Measurements from ENCODE around the gene OR1J2. TPM values are rescaled to one million over a fixed set of nuclear protein-coding genes. Genes with fewer than 3 reads are reported as not detected.

The OR1J2 gene
- total RNA-seq, 1 experiment from 2014 or later, result not detected

GRCh38 chr9:122477346-122477745 lies 33.3 kb upstream of the OR1J2 start:
- Mint-ChIP-seq H3K4me3 (ENCODE audit: unreplicated experiment) (no peak overlapping the region), H3K27ac (ENCODE audit: low read depth, unreplicated experiment) (no peak overlapping the region), H3K4me1 (ENCODE audit: insufficient read depth, unreplicated experiment) (no peaks in the 10 kb centered on the region), H3K36me3 (ENCODE audit: insufficient read depth, unreplicated experiment) (peaks cover 4% of the 10 kb centered on the region), H3K27me3 (ENCODE audit: insufficient read depth, unreplicated experiment) (peaks cover 89% of the 10 kb centered on the region), H3K9me3 (ENCODE audit: unreplicated experiment) (no peaks in the 10 kb centered on the region)
- CTCF ChIA-PET, result interaction anchor here (0.7 to 1.4 kb wide), 3 partner anchors 21 to 784 kb away, joined by 3 to 9 read pairs (median 3); no protein-coding TSS in a partner anchor
- no TSS peak for BruUV-seq (replicated peaks)
- intact Hi-C loops (cut with micrococcal nuclease), result no loop called here
- DNase-seq (ENCODE audit: unreplicated experiment), result no peak
- POLR2A ChIA-PET, result no interaction called here
- TF ChIP-seq, protein P1, sequence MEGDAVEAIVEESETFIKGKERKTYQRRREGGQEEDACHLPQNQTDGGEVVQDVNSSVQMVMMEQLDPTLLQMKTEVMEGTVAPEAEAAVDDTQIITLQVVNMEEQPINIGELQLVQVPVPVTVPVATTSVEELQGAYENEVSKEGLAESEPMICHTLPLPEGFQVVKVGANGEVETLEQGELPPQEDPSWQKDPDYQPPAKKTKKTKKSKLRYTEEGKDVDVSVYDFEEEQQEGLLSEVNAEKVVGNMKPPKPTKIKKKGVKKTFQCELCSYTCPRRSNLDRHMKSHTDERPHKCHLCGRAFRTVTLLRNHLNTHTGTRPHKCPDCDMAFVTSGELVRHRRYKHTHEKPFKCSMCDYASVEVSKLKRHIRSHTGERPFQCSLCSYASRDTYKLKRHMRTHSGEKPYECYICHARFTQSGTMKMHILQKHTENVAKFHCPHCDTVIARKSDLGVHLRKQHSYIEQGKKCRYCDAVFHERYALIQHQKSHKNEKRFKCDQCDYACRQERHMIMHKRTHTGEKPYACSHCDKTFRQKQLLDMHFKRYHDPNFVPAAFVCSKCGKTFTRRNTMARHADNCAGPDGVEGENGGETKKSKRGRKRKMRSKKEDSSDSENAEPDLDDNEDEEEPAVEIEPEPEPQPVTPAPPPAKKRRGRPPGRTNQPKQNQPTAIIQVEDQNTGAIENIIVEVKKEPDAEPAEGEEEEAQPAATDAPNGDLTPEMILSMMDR (IDR thresholded peaks at IDR 0.05; ENCODE audit: unreplicated experiment), result no peak

GRCh38 chr9:122477826-122478225 lies 32.8 kb upstream of the OR1J2 start, which contains the start of gene OR1J1:
OR1J1 (minus strand) TSS chr9:122477926; CDS start chr9:122477926, 0 bp downstream.
- intact Hi-C loops (cut with micrococcal nuclease), result no loop called here
- Mint-ChIP-seq H3K27me3 (ENCODE audit: insufficient read depth, unreplicated experiment) (peaks cover 89% of the 10 kb centered on the region), H3K4me1 (ENCODE audit: insufficient read depth, unreplicated experiment) (no peaks in the 10 kb centered on the region), H3K36me3 (ENCODE audit: insufficient read depth, unreplicated experiment) (peaks cover 4% of the 10 kb centered on the region), H3K4me3 (ENCODE audit: unreplicated experiment) (no peak within 1 kb of the TSS), H3K27ac (ENCODE audit: low read depth, unreplicated experiment) (no peak within 1 kb of the TSS), H3K9me3 (ENCODE audit: unreplicated experiment) (no peaks in the 10 kb centered on the region)
- POLR2A ChIA-PET, result no interaction called here
- CTCF ChIA-PET, result interaction anchor here (0.6 to 1.4 kb wide), 4 partner anchors 21 to 783 kb away, joined by 3 to 9 read pairs (median 4); no protein-coding TSS in a partner anchor
- no TSS peak for BruUV-seq (replicated peaks)
- no peak for DNase-seq (ENCODE audit: unreplicated experiment)
- TF ChIP-seq, protein P1 (IDR thresholded peaks at IDR 0.05; ENCODE audit: unreplicated experiment), result no peak

DNA sequence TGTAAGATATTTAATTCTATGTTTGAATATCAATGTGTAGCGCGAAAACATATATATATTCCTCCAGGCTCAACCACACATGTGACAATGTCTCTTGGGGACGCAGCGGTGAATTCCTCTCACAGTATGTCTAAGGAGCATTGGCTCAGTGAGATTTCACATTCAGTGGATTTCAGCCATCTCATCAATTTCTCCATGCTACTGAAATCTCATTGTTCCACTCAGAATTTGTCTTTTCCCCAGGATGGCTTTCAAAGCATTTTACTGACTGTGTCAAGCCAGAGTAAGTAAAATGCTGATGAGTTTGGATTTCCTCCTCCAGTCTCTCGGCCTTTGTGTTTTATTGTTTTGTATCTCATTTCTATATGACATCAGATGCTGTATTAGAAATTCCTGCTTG lies 31.5 kb upstream of the OR1J2 start:
- Mint-ChIP-seq H3K9me3 (ENCODE audit: unreplicated experiment) (no peaks in the 10 kb centered on the region), H3K4me3 (ENCODE audit: unreplicated experiment) (no peak overlapping the region), H3K36me3 (ENCODE audit: insufficient read depth, unreplicated experiment) (peaks cover 4% of the 10 kb centered on the region), H3K27me3 (ENCODE audit: insufficient read depth, unreplicated experiment) (peaks cover 81% of the 10 kb centered on the region), H3K27ac (ENCODE audit: low read depth, unreplicated experiment) (no peak overlapping the region), H3K4me1 (ENCODE audit: insufficient read depth, unreplicated experiment) (no peaks in the 10 kb centered on the region)
- ChIA-PET CTCF (interaction anchor here (1.0 to 1.1 kb wide), 2 partner anchors 20 to 26 kb away, joined by 4 to 5 read pairs; no protein-coding TSS in a partner anchor), POLR2A (no interaction called here)
- no TSS peak for BruUV-seq (replicated peaks)
- intact Hi-C loops (cut with micrococcal nuclease), result no loop called here
- TF ChIP-seq, protein P1 (IDR thresholded peaks at IDR 0.05; ENCODE audit: unreplicated experiment), result no peak
- no peak for DNase-seq (ENCODE audit: unreplicated experiment)

GRCh38 chr9:122498883-122499288 lies 11.7 kb upstream of the OR1J2 start:
- no peak overlapping the region for H3K27ac Mint-ChIP-seq (ENCODE audit: low read depth, unreplicated experiment)
- ChIA-PET CTCF (interaction anchor here (0.6 to 3.4 kb wide), 40 partner anchors 9 to 1059 kb away, joined by 3 to 52 read pairs (median 4); partner anchors contain the start of genes OR1J1, OR1J2 and PDCL), POLR2A (interaction anchor here (0.8 to 0.9 kb wide), 3 partner anchors 10 to 279 kb away, joined by 3 to 4 read pairs (median 4); no protein-coding TSS in a partner anchor)
- H3K4me1 Mint-ChIP-seq (ENCODE audit: insufficient read depth, unreplicated experiment), result no peaks in the 10 kb centered on the region
- H3K36me3 Mint-ChIP-seq (ENCODE audit: insufficient read depth, unreplicated experiment), result no peaks in the 10 kb centered on the region
- peak; percentile 82 for DNase-seq (ENCODE audit: unreplicated experiment)
- TF ChIP-seq, protein P1 (IDR thresholded peaks at IDR 0.05; ENCODE audit: unreplicated experiment), result peak; percentile 72
- peaks cover under 1% of the 10 kb centered on the region for H3K9me3 Mint-ChIP-seq (ENCODE audit: unreplicated experiment)
- intact Hi-C loops (cut with micrococcal nuclease), result loop anchor here (1.0 kb wide), 1 partner anchor 311 kb away; no protein-coding TSS in a partner anchor
- H3K4me3 Mint-ChIP-seq (ENCODE audit: unreplicated experiment), result no peak overlapping the region
- H3K27me3 Mint-ChIP-seq (ENCODE audit: insufficient read depth, unreplicated experiment), result no peaks in the 10 kb centered on the region
- no TSS peak for BruUV-seq (replicated peaks)
